Lung (tissue), 12 donors: Measurements from ENCODE around the gene PPIB. TPM values are rescaled to one million over a fixed set of nuclear protein-coding genes. Genes with fewer than 3 reads are reported as not detected.

Experiments used
- ATAC-seq: fragments of 200-7000 bp; cut with Tn5 transposase; one replicate; pipeline ENCODE4 v1.9.1; 2020; ENCODE audit warnings: moderate number of reproducible peaks; ENCODE audit not compliant: insufficient read depth, low FRiP score
- DNase-seq, 3 donors: peaks; one replicate each; pipeline ENCODE4 v3.0.0-alpha.2; 2013 to 2017
- H3K27ac ChIP-seq, 2 donors: one replicate each; pipeline ENCODE4 v1.5.1; 2013; ENCODE audit warnings: mild to moderate bottlenecking in 2 of 2, moderate library complexity in 2 of 2, control low read depth in 1 of 2, inconsistent platforms in 1 of 2, low read depth in 1 of 2, low read length in 1 of 2
- H3K27me3 ChIP-seq, 3 donors: one replicate each; pipeline ENCODE4 v1.5.1; 2013; ENCODE audit warnings: low read length in 2 of 3; ENCODE audit not compliant: control insufficient read depth in 3 of 3, insufficient read depth in 3 of 3
- H3K36me3 ChIP-seq, 4 donors: one replicate each; pipeline ENCODE4 v1.5.1; 2013; ENCODE audit warnings: low read length in 4 of 4, mild to moderate bottlenecking in 1 of 4, moderate library complexity in 1 of 4; ENCODE audit not compliant: control insufficient read depth in 4 of 4, insufficient read depth in 4 of 4
- H3K4me1 ChIP-seq, 5 donors: one replicate each; pipeline ENCODE4 v1.5.1; 2013; ENCODE audit warnings: low read length in 5 of 5, mild to moderate bottlenecking in 2 of 5, moderate library complexity in 1 of 5; ENCODE audit not compliant: control insufficient read depth in 5 of 5, insufficient read depth in 5 of 5
- H3K4me3 ChIP-seq: one replicate; pipeline ENCODE4 v1.5.1; 2013; ENCODE audit warnings: mild to moderate bottlenecking, control low read depth, moderate library complexity
- H3K9ac ChIP-seq, 2 donors: one replicate each; pipeline ENCODE4 v1.5.1; 2013; ENCODE audit warnings: low read length in 2 of 2, control low read depth in 1 of 2; ENCODE audit not compliant: insufficient read depth in 1 of 2
- H3K9me3 ChIP-seq, 4 donors: one replicate each; pipeline ENCODE4 v1.5.1; 2013; ENCODE audit warnings: low read length in 3 of 4, mild to moderate bottlenecking in 1 of 4, moderate library complexity in 1 of 4; ENCODE audit not compliant: control insufficient read depth in 4 of 4, insufficient read depth in 3 of 4
- CTCF ChIP-seq: IDR thresholded peaks from 2 replicates; pipeline ENCODE4 v1.5.1; 2012; ENCODE audit warnings: mild to moderate bottlenecking; ENCODE audit errors: control extremely low read depth, extremely low read depth
- WGBS, 2 donors: extraction: QIAGEN DNeasy Blood & Tissue Kit; methylation state at CpG; one replicate each; pipeline ENCODE4 v1.1.7; 2013; 5-methylcytosine and 5-hydroxymethylcytosine counted together
- polyA plus RNA-seq, 2 donors: library from polyadenylated mRNA; stranded (reverse); fragments of 200-250 nt; gene quantifications; one replicate each; pipeline ENCODE4 v1.2.1, GENCODE V29; 2013
- total RNA-seq, 2 donors: library from RNA; depleted of rRNA in 1 of 2; stranded (reverse); fragments of >200 nt in 1 of 2; gene quantifications; one replicate each; pipeline ENCODE4 v1.2.1, GENCODE V29; 2014 to 2021
- donor health status: control.
- donor health status: control.
- donor health status: Bipolar disorder and iron deficiency.
- donor health status: healthy.
- donor health status: DM: yes; HTN: yes; CAD: no.

The PPIB gene
- total and polyA plus RNA-seq, 4 donors, result 213 to 1,077 (median 851) TPM

- ATAC-seq (no peak), DNase-seq (peak; percentile 19 to 30 (median 29))
- TF ChIP-seq CTCF, result no peak
- H3K27me3 ChIP-seq, result peaks cover 0 to 5% (median 0%) of the 10 kb centered on the region in 3 donors
- H3K4me3 ChIP-seq, result peak overlapping the region; percentile 22
- no peak overlapping the region for H3K27ac ChIP-seq
- H3K36me3 ChIP-seq, result peaks cover 7 to 27% (median 14%) of the 10 kb centered on the region in 4 donors
- H3K9me3 ChIP-seq, result peaks cover 0 to 3% (median 0%) of the 10 kb centered on the region in 4 donors
- no peak overlapping the region for H3K9ac ChIP-seq
- peaks cover 0 to 15% (median 3%) of the 10 kb centered on the region in 5 donors for H3K4me1 ChIP-seq
- WGBS, 2 donors, result 23 to 28% methylated on average over 27 of the region's 27 CpGs
Observed at GRCh38 chr15:64152507-64153387, 10.1 kb downstream of the PPIB start.

GRCh38 chr15:64151727-64152506 is 10.9 kb downstream of the PPIB start, which contains the start of gene SNX22:
TSS of gene SNX22 (plus strand) at chr15:64151731. CDS start at chr15:64151776, 45 bp downstream.
- no peak for TF ChIP-seq CTCF
- Histone ChIP-seq H3K9me3 (peaks cover 0 to 3% (median 0%) of the 10 kb centered on the region in 4 donors), H3K27ac (no peak within 1 kb of the TSS), H3K4me1 (peaks cover 0 to 18% (median 7%) of the 10 kb centered on the region in 5 donors), H3K27me3 (peaks cover 0 to 5% (median 0%) of the 10 kb centered on the region in 3 donors), H3K9ac (no peak within 1 kb of the TSS), H3K36me3 (peaks cover 7 to 19% (median 10%) of the 10 kb centered on the region in 4 donors), H3K4me3 (peak within 1 kb of the TSS; percentile 22)
- DNase-seq (peak in 2 of 3 donors; percentile 25 to 32), ATAC-seq (no peak)
- WGBS, 2 donors, result 1 to 2% methylated on average over 70 to 83 of the region's 83 CpGs

GRCh38 chr15:64149893-64150578 is 12.8 kb downstream of the PPIB start:
- Histone ChIP-seq H3K27me3 (peaks cover 0 to 5% (median 0%) of the 10 kb centered on the region in 3 donors), H3K27ac (no peak overlapping the region), H3K9me3 (peaks cover 0 to 3% (median 0%) of the 10 kb centered on the region in 4 donors), H3K36me3 (peaks cover 0 to 10% (median 0%) of the 10 kb centered on the region in 4 donors), H3K4me3 (no peak overlapping the region), H3K9ac (no peak overlapping the region), H3K4me1 (peaks cover 0 to 31% (median 11%) of the 10 kb centered on the region in 5 donors)
- no peak for TF ChIP-seq CTCF
- DNase-seq (no peak), ATAC-seq (no peak)
- WGBS, 2 donors, result 38 to 65% methylated on average over 9 of the region's 9 CpGs
